Activated CD8-positive, alpha-beta memory T cell treated with anti-CD3 and anti-CD28 coated beads, Interleukin-2, amount 50 U/mL, for 24 hours (primary cell): Measurements from ENCODE around the gene FHIT.
"Not testable (repeated sequence)": the region's sequence is repeated elsewhere in the genome, so short reads cannot be mapped to it uniquely, and the experiment has no call there.

ENCODE experiments used
- DNase-seq: peaks from one replicate; pipeline ENCODE4 v3.0.0-alpha.2; 2020; ENCODE audit errors: extremely low read depth

Gene FHIT

DNA sequence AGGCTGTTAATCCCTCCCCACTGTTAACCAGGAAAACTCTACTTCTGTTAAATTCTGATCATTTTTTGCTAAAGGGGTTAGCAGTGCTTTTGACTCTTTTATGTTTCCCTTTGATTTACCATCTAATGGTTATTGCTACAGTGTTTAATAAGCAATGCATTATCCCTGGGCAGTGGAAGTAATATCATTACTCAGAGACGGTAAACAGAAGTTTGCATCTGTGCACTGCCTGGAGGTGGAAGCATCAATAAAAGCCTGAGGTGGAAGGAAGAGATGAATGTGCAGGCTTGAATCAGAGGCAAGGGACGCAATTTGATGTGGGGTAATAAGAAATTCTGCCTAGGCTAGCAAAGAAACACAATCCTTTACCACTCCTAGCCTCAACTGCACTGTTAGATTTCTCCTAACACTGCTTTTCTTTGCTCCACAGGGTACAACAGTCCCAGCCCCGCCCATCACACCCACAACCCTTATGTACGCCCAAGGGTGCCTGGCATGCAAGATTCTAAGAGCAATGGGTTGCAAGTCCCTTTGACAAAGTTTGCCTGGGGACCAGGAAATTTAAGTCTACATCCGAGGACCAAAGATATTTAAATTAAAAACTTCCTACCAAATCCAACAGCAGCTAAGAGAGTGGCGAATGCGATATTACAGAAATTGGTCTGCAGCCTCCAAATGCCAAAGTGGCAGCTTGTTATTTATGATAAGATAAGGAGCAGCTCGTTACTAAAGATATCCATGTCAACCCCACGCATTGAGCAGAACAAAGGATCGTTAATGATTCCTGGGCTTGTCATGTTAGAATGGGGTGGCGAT, 261.4 kb downstream of the FHIT start:
- DNase-seq = no peak

DNA sequence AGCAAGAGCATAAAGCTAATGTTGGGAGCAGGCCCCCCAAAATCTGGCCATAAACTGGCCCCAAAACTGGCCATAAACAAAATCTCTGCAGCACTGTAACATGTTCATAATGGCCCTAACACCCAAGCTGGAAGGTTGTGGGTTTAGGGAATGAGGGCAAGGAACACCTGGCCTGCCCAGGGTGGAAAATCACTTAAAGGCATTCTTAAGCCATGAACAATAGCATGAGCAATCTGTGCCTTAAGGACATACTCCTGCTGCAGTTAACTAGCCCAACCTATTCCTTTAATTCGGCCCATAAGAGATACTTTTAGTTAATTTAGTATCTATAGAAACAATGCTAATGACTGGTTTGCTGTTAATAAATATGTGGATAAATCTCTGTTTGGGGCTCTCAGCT, 264.1 kb downstream of the FHIT start:
- not testable (repeated sequence) for DNase-seq

DNA sequence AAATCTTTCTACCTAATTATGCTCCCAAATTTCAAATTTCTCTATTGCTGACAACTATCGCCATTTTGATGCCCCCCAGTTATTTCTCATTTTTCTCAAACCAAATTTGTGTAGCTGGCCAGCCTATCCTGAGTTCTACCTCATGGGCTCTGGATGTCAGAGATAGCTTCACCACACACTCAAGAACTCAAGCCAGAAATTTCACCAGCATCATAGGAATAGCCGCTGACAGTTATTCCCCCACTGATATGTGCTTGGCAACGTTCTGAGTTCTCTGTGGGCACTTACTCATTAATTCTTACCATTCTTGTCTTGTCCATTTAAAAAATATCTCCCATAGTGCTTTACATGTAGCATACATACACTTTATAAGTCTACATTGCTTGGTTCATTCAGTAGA, 264.7 kb downstream of the FHIT start:
- DNase-seq = no peak

DNA sequence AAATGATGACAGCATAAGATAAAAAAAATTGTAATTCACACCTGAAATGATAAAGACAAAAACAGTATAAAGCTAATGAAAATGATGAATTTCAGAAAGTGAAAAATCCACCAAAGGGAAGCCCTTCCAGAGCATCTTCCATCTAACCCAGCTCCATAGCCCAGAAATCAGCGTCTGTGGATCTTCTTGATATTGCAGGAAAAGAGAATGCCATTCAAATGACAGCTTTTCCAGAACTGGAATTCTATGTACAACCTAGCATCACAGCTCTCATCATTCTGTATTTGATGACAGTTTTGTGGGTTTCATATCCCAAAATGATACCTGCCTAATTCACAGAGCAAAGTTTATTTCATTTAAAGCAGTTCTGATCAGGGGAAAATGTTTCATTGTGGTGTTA, 267.3 kb downstream of the FHIT start:
- no peak for DNase-seq

DNA sequence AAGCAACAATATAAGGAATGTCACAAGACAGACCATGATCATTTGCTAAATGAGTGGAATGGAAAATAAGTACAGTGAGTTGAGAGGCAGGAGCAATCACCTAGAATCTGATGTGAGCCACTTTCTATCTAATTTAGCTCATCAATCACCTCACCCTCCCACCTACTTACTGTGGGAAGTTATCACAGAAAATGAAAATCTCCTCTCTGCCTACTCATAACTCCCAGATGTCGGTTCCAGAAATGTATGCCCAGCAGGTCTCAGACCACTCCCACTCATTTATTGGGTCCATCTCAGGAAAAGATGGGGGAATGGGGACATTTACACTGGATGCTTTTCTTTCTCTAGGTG, 270.9 kb downstream of the FHIT start:
- no peak for DNase-seq

DNA sequence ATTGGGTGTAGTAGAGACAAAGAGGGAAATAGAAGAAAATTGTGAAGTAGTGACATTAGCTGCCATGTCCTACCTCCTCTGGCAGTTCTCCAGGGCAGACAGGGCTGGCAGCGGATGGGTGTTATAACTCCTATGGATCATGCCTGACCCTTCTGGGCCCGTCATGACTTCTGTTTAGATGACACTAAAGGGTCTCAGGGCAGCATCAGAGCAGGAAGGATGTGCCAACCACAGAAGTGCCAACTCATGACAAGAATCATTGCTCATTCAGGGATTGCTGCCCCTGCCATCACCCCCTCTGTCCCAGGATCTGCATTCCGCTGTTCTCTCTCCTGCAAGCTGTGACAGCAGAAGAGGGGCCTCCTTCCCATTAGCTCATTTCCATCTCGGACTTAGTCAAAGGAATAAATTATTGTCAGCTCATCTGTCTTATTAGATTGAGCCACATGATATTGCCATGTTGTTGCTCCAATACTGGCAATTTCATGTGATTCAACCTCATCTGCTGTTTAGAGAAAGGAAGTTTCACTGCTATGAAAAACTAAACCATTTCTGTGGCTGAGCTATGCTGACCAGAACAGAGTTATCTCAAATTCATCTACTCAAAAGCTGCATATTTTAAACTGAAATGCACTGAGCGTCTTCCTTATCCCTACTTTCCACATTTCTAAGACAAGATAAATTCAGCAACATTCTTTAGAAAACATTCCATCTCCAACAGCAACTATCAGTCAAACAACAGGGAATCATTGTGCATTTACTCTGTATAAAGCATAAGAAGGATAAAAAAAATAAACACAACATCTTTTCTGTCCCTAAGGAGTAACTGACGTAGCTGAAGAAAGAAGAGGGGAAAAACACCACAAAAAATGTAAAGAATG, 271.6 kb downstream of the FHIT start:
- no peak for DNase-seq

DNA sequence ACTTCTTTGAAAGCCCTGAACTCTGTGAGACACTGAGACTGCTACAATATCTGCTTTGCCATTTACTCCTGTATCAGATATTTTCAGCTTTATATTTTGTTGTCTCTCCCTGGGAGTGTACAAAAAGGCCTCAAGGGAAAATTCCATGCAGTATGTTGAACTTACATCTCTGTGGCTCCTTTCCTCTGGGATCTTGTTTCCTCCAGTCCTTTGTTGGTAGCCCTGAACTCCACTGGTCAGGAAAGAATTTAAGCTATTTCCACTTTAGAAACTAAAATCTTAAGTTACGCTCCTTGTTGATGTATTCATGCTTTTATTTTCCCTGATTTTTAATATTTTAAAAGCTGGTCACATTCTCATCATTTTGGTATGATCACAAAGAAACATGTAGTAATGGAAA, 277.9 kb downstream of the FHIT start:
- DNase-seq = no peak

DNA sequence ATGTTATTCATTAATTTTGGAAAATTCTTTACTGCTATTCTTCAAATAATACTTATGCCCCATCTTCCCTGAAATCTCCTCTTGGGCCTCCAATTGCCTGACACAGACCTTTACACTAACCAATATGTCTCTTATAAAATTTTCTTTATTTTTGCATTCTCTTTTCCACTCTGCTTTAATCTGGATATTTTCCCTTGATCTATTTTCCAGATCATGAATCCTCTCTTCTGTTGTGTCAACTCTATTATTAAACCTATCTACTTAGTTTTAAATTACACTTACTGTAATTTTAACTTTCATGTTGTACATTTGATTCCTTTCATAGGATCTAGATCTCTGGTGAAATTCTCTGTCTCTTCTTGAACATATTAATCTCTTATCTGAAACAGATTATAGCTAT, 278.7 kb downstream of the FHIT start:
- DNase-seq = no peak

DNA sequence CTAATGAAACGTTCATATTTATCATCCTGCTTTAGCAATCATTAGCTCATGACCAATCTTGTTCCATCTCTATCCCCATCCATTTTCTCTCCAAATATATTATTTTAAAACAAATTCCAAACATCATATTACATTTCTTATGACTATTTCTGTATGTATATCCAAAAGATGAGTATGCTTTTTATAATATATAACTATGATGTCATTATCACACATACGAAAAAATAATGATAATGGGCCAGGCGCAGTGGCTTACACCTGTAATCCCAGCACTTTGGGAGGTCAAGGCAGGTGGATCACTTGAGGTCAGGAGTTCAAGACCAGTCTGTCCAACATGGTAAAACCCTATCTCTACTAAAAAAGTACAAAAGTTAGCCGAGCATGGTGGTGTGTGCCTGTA, 280.4 kb downstream of the FHIT start:
- no peak for DNase-seq

DNA sequence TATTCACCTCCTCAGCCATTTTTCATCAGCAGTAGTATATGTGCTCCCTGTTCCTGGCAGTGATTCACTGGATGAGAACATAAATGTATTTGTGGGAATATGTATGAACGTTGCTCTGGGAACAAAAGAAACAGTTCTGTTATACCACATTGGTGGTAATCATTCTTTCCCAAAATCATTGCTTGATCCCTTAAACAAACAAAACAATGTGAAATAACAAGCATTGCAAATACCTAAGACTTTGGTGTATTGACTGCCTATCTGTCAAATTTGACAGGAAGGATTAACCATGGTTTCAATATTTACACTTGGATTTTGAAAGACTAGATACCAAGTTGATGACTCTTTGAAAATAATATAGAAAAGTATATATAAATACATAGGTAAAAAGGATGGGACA, 284.1 kb downstream of the FHIT start:
- DNase-seq = no peak

DNA sequence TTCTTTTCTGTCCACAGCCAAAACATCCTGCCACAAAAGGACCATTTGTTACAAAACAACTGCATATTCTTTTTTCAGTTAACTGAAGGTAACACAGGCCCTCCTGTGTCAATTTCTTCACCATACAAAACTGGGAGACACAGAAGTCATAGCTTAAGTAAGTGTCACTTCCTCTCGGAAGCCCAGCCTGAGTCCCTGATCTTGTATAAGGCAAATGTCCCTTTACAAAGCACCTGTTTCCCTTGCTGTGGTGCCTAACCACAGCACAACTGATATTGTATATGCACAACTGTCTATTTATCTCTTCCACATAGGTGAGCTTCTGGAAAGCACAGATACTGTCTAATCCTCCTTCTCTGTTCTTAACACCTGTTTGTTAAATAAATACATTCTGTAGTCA, 293.7 kb downstream of the FHIT start:
- DNase-seq = no peak

DNA sequence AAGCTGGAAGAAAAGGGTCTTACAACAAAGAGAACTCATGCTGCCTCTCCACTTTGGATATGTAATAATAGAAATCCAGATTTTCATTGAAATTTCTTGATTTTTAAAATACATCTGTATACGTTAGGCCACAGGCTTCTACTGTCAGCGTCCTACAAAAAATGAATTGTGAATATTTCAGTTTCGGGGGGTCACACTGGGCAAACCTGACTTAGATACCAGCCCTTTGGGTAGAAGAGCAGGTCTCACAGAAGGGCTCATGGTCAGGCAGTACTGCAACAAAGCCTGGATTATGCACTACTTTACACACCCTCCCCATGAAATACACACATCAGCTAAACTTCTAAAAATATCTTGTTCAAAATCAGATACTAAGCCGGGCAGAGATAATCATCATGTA, 294.5 kb downstream of the FHIT start:
- no peak for DNase-seq

DNA sequence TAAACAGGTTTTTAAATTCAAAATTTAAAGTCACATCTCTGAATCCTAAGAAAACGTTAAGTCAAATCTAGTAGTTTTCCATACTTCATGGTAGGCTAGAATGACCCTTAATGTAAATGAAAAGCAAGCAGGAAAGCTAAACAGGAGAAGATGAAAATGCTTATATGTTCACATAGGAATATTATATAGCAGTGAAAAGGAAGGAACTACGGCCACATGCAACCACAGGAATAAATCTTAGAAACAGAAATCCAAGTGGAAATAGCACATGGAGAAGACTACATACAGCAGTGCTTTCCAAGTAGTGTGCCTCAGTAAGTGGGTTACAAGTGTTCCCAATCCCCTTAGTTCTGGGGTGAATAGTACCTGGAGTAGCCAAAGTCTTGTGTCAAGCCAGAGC, 296.2 kb downstream of the FHIT start:
- no peak for DNase-seq

DNA sequence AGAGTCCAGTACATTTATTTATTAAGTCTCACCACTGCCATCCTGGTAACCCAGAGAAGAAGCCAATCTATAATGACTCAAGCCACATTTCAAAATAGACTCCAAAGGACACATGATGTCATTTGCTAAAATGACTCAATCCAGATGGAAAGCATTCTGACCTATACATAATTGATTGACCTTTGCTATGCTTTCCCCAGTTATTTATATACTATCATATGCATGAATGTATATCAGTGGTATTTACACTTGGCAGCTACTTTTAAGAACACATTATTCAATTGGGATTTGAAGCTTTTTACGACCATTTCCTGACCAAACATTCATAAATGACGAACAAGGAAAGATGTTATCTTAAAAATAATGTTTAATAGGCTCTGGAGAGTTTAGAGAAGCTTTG, 297.2 kb downstream of the FHIT start:
- DNase-seq = no peak

DNA sequence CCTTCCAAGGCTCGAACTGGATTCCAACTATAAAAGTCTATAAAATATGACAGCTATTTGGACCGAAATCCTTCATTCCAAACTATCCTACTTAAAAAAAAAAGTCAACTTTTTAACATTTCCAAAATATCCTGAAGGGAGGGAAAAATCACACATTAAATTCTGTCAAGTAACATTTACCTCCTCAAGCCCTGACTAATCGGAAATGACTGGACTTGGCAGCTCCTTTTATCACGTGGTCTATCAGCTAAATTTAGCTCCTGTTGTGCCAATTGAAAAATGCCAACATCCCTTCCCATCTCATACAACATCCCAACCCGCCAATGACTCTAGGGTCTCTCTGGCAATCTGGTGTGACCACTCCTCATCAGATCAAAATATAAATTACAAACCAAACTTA, 297.9 kb downstream of the FHIT start:
- no peak for DNase-seq

DNA sequence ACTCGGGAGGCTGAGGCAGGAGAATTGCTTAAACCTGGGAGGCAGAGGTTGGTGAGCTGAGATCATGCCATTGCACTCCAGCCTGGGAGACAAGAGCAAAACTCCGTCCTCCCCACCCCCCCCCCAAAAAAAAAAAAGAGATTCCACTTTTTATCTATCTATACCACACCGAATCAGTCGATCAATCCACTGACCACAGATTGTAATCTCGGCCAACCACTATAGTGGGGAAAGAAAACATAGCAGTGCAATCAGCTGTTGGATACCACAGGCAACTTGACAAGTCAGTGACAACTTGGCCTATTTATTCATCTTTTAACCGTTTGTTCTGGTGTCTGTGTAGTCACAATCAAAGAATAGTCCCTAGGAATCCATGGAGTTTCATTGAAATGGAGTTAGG, 299.2 kb downstream of the FHIT start:
- DNase-seq = no peak

DNA sequence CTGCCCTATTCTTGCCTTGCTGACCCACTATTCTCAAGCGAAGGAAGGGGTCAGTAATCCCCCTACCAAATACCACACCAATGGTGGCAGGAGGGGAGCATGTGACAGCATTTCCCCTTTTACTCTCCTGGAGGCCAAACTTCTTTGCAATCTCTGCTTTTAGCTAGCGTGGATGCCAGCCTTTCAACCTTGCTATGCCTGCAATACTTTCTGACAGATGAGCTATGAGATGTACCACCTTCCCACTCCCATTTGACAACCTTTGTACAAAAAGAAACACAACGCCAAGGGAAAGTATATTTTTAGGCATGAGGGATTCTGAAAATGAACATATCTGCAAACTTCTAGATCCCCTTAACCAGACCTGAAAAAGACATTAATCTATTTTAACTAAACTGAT, 302.1 kb downstream of the FHIT start:
- no peak for DNase-seq

DNA sequence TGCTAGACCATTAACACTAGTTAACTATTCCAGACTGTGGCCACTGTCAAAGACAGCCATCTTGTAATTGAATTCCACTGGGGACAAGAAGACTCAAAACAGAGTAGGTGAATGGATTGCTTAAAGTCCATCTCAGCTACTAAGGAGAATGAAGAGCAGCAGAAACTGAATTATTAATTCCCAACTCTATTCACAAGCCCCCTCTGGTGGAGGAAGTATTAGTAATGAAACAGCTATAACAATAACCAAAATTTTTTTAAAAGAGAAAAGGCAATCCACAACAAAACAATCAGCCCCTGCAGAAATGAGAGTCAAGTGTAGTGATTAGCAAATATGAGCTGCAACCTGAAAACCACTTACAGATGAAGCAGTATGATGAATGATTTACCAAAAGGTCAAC, 302.8 kb downstream of the FHIT start:
- no peak for DNase-seq

DNA sequence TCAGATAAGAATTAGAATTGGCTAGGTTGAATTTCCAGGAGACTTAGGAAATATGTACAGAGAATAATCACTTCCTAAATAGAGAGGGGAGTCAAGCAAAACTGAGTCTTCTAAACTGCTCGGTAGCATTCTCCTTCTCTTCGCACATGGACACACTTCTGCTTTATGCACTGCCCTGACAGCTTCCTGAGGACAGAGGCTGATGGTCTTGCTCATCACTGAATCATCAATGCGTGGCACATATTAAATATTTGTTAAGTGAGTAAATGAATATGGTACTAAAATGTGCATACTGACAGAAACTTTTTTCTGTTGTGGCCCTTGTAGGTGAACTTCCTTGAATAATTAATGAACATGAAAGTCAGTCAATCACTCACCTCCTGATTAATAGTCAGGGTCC, 315.5 kb downstream of the FHIT start:
- no peak for DNase-seq

DNA sequence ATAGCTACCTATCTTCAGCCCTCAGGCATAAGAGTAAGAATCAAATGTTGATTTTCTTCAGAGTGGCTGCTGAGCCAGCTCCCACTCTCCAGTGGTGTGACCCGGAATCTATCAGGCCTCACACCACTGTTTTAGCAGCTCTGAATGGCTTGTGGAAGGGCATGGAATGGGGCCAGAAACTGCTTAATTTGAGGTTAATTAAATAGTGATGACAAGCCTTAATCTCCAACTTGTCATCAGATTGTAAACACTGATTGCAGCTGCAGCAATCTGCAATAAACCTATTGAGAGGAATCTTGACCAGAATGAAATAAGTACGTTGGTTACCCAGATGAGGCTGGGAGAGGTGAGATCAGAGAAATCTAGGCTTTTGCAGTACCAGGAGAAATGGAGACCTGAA, 317.4 kb downstream of the FHIT start:
- DNase-seq = no peak

DNA sequence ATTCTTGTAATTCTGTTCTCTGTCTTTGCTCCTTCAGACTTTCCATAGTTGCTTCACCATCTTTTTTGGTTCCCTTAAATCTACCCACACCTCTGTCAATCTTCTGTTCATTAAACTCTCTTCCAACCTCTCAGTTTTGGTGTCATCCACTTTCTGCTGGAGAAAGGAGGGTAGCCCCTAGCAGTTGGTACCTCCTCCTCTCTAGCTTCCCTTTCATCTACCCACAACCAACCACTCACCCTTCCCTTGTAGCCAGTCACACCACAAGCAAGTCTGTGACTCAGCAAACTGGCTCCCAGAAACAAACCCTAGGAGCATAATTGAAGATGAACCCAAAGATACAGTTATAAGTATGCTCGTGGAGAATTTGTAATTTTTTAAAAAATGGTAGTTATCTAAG, 318.6 kb downstream of the FHIT start:
- DNase-seq = no peak

DNA sequence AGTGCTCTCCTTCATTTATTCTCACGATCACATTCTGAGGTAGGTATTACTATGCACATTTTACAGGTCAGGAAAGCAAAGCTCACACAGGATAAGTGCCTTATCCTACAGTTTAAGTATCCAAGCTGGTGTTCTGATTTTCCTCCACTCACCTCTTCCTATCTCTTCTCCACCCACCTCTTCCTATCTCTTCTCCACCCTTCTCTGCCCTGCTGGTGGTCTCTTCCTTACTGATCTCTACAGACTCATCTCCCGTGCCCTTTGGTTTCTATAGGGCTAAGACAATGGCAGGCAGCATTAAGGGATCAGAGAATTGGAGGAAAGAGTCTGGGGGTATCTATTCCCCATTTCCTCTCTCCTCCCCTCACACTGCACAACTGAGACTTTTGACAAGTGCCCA, 319.1 kb downstream of the FHIT start:
- no peak for DNase-seq

DNA sequence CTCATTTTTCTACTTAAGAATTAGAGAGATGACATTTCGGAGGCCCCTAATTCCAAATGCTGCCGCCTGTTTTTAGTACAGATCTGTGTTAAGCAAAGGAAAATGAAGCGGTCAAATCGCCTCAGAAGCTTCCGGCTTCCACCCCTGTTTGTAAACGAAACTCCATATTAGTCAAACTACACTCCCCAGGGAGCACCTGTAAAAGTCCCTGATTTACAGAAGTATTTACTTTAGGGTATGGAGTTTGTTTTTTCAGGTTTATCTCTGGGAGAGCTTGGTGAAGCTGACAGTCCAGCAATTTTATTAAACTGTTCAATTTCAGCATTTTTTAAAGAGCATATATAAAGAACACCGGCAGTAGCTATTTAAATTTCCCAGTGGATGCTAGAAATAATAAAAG, 319.8 kb downstream of the FHIT start:
- DNase-seq = no peak
